Measurements from ENCODE around the gene KMT2C. TPM values are rescaled to one million over a fixed set of nuclear protein-coding genes. Genes with fewer than 3 reads are reported as not detected.
"Not testable (repeated sequence)": the region's sequence is repeated elsewhere in the genome, so short reads cannot be mapped to it uniquely, and the experiment has no call there.

The KMT2C gene
- total and polyA plus RNA-seq, 7 donors: 5.8 to 82.3 (median 45.7) TPM

DNA sequence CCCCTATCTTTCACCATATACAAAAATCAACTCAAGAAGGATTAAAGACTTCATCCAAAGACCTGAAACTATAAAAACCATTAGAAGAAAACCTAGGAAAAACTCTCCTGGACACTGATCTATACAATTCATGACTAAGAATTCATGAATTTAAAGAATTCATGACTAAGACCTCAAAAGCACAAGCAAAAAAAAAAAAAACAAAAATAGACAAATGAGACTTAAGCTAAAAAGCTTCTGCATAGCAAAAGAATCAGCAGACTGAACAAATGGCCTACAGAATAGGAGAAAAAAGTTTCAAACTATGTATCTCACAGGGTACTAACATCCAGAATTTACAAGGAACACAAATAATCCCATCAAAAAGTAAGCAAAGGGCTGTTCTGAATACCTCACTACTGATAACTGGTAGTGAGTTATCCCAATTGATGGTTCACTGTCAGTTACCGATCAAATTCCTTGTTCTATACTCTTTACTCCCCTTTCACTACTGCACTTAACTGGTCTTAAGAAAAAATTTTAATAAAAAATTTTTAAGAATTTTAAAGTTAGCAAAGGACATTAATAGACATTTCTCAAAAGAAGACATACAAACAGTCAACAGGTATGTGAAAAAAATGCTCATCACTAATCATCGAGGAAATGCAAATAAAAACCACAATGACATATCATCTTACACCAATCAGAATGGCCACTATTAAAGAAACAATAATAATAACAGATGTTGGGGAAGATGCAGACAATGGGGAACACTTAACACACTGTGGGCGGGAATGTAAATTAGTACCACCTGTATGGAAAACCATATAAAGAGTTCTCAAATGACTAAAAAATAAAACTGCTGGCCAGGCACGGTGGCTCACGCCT is 33.2 kb downstream of the KMT2C start:
- DNase-seq (no peak), ATAC-seq (peak; percentile 13 to 34 (median 24))
- peaks cover 17% of the 10 kb centered on the region for H3K4me1 ChIP-seq
- no peak overlapping the region for H3K27ac ChIP-seq
- 51 to 57% (median 52%) methylated on average over 5 of the region's 5 CpGs for WGBS, 3 donors
- H3K9me3 ChIP-seq: no peaks in the 10 kb centered on the region
- no peaks in the 10 kb centered on the region for H3K36me3 ChIP-seq (ENCODE audit: insufficient read depth in 1 of 2, low read depth in 1 of 2)
- TF ChIP-seq, protein P1, sequence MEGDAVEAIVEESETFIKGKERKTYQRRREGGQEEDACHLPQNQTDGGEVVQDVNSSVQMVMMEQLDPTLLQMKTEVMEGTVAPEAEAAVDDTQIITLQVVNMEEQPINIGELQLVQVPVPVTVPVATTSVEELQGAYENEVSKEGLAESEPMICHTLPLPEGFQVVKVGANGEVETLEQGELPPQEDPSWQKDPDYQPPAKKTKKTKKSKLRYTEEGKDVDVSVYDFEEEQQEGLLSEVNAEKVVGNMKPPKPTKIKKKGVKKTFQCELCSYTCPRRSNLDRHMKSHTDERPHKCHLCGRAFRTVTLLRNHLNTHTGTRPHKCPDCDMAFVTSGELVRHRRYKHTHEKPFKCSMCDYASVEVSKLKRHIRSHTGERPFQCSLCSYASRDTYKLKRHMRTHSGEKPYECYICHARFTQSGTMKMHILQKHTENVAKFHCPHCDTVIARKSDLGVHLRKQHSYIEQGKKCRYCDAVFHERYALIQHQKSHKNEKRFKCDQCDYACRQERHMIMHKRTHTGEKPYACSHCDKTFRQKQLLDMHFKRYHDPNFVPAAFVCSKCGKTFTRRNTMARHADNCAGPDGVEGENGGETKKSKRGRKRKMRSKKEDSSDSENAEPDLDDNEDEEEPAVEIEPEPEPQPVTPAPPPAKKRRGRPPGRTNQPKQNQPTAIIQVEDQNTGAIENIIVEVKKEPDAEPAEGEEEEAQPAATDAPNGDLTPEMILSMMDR (IDR thresholded peaks at IDR 0.05): no peak
- intact Hi-C loops (cut with DNase I): no loop called here
- H3K27me3 ChIP-seq (ENCODE audit: insufficient read depth in 3 of 3, low read length in 2 of 3): no peaks in the 10 kb centered on the region
- H3K4me3 ChIP-seq: no peak overlapping the region

DNA sequence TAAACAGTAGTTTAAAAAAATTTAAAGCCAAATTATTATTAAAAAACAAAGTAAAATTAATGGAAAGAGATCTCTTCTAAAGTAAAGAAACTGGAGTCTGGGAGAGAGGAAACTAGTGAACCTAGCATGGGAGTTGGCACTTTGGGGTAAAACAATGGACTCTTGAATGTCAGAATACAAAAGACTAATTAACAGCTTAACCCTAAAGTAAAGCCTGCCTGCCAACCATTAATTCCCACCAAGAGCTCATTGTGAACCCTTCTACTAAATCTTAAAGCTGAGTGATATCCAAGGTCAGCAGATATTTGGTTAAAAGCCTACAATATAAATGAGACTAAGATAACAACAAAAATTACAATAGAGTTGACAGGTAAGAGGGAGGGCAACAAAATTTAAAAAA is 36.5 kb downstream of the KMT2C start:
- intact Hi-C loops (cut with DNase I): loop anchor here in 1 of 2 donors (2.0 kb wide), 1 partner anchor 47 kb away; no protein-coding TSS in a partner anchor
- Histone ChIP-seq H3K27me3 (ENCODE audit: insufficient read depth in 3 of 3, low read length in 2 of 3) (no peaks in the 10 kb centered on the region), H3K4me3 (no peak overlapping the region), H3K36me3 (ENCODE audit: insufficient read depth in 1 of 2, low read depth in 1 of 2) (no peaks in the 10 kb centered on the region), H3K27ac (no peak overlapping the region), H3K9me3 (no peaks in the 10 kb centered on the region), H3K4me1 (peaks cover 24% of the 10 kb centered on the region)
- no peak for ATAC-seq
- TF ChIP-seq, protein P1 (IDR thresholded peaks at IDR 0.05): no peak
- DNase-seq: no peak

DNA sequence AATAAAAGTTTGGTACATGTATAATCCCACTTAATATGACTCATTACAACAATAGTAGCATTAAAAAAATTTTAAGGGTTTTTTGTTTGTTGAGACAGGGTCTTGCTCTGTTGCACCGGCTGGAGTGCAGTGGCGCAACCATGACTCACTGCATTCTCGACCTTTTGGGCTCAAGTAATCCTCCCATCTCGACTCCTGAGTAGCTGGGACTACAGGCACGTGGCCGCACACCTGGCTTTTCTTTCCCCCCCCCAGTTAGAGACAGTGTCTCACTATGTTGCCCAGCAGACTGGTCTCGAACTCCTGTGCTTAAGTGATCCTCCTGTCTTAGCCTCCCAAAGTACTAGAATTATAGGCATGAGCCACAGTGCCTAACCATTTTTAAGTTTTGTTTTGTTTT is 40.7 kb downstream of the KMT2C start:
- intact Hi-C loops (cut with DNase I): no loop called here
- WGBS, 3 donors: 79 to 86% (median 81%) methylated on average over 7 of the region's 7 CpGs
- Histone ChIP-seq H3K27me3 (ENCODE audit: insufficient read depth in 3 of 3, low read length in 2 of 3) (no peaks in the 10 kb centered on the region), H3K4me1 (peaks cover 42% of the 10 kb centered on the region), H3K36me3 (ENCODE audit: insufficient read depth in 1 of 2, low read depth in 1 of 2) (no peaks in the 10 kb centered on the region), H3K9me3 (no peaks in the 10 kb centered on the region), H3K27ac (no peak overlapping the region), H3K4me3 (no peak overlapping the region)
- DNase-seq (no peak), ATAC-seq (peak in 3 of 4 donors; percentile 21 to 40 (median 40))
- TF ChIP-seq, protein P1 (IDR thresholded peaks at IDR 0.05): no peak

- H3K9me3 ChIP-seq; H3K27me3 ChIP-seq (ENCODE audit: insufficient read depth in 3 of 3, low read length in 2 of 3); H3K4me3 ChIP-seq; DNase-seq; H3K27ac ChIP-seq; intact Hi-C loops (cut with DNase I); H3K36me3 ChIP-seq (ENCODE audit: insufficient read depth in 1 of 2, low read depth in 1 of 2): not testable (repeated sequence)
- H3K4me1 ChIP-seq: peaks cover 36% of the 10 kb centered on the region
- 54 to 58% (median 55%) methylated on average over 3 of the region's 3 CpGs for WGBS, 3 donors
- TF ChIP-seq, protein P1 (IDR thresholded peaks at IDR 0.05): peak; percentile 51
- peak; percentile 63 to 81 (median 74) for ATAC-seq
These were observed 41.6 kb downstream of the KMT2C start for GRCh38 chr7:152394214-152394613.
